Natural killer cell (primary cell): ENCODE data around the gene CLSTN2. TPM values are rescaled to one million over a fixed set of nuclear protein-coding genes. Genes with fewer than 3 reads are reported as not detected.

Experiments
- ATAC-seq, 3 donors: fragments of 150-1000 bp in 2 of 3; fragments of 200-7000 bp in 1 of 3; cut with Tn5 transposase; 1 replicate in 1 of 3; 2 replicates in 2 of 3; pipeline ENCODE4 v1.10.0; 2021; ENCODE audit warnings: mild to moderate bottlenecking in 2 of 3, moderate library complexity in 2 of 3
- DNase-seq, 2 donors: peaks; one replicate each; pipeline versions ENCODE4 v3.0.0 to v3.0.0-alpha.2; 2013 to 2021; ENCODE audit warnings: mixed read lengths in 1 of 2
- H3K27ac ChIP-seq: one replicate; pipeline ENCODE4 v1.5.1; 2013; ENCODE audit warnings: mild to moderate bottlenecking, low read length
- H3K27me3 ChIP-seq: one replicate; pipeline ENCODE4 v1.6.1; 2013; ENCODE audit warnings: low read length; ENCODE audit not compliant: control insufficient read depth, insufficient read depth
- H3K36me3 ChIP-seq: one replicate; pipeline ENCODE4 v1.6.1; 2013; ENCODE audit warnings: low read length; ENCODE audit not compliant: control insufficient read depth, insufficient read depth
- H3K4me1 ChIP-seq: one replicate; pipeline ENCODE4 v1.6.1; 2013; ENCODE audit warnings: low read length; ENCODE audit not compliant: control insufficient read depth, insufficient read depth
- H3K4me3 ChIP-seq: one replicate; pipeline ENCODE4 v1.5.1; 2013; ENCODE audit warnings: low read length
- H3K9me3 ChIP-seq: one replicate; pipeline ENCODE4 v1.6.1; 2013; ENCODE audit warnings: low read length; ENCODE audit not compliant: control insufficient read depth, insufficient read depth
- H3K27ac Mint-ChIP-seq, 2 donors: one replicate each; pipeline ENCODE4 v1.8.0; 2022; ENCODE audit warnings: mild to moderate bottlenecking in 2 of 2, mixed read lengths in 2 of 2, moderate library complexity in 1 of 2
- H3K27me3 Mint-ChIP-seq, 2 donors: one replicate each; pipeline ENCODE4 v1.8.0; 2022; ENCODE audit warnings: low read depth in 2 of 2, mixed read lengths in 2 of 2
- H3K36me3 Mint-ChIP-seq: one replicate; pipeline ENCODE4 v1.8.0; 2022; ENCODE audit warnings: mixed read lengths
- H3K4me1 Mint-ChIP-seq, 2 donors: one replicate each; pipeline ENCODE4 v1.8.0; 2022; ENCODE audit warnings: mixed read lengths in 2 of 2
- H3K4me3 Mint-ChIP-seq: one replicate; pipeline ENCODE4 v1.8.0; 2022; ENCODE audit warnings: mild to moderate bottlenecking, moderate library complexity, mixed read lengths
- H3K9me3 Mint-ChIP-seq, 2 donors: one replicate each; pipeline ENCODE4 v1.8.0; 2022; ENCODE audit warnings: mixed read lengths in 2 of 2
- CTCF ChIP-seq: fragments of 200-600 bp; IDR thresholded peaks from one replicate; pipeline ENCODE4 v1.8.0; 2022; ENCODE audit warnings: antibody characterized with exemption
- WGBS: methylation state at CpG from one replicate; pipeline ENCODE4 v1.1.7; 2013; ENCODE audit warnings: missing lambda C conversion rate; ENCODE audit not compliant: insufficient coverage; 5-methylcytosine and 5-hydroxymethylcytosine counted together
- intact Hi-C: fragments of 100-400 bp; cut with micrococcal nuclease; formaldehyde crosslinking; loops from one replicate; pipeline ENCODE4 v1.14.2; 2022
- total RNA-seq, 4 donors: library from RNA; stranded (reverse); fragments of 120-200 nt in 1 of 4; gene quantifications; one replicate each; pipeline versions ENCODE4 v1.2.3 to v1.2.4, GENCODE V29; 2013 to 2022

The CLSTN2 gene
- total RNA-seq, 3 donors from 2014 or later (not counting 1 experiment from before 2014, with no cell fraction given), result 0.05 TPM; not detected in 2

- DNase-seq, result no peak
- ATAC-seq, result no peak
- H3K27me3 ChIP-seq, result no peaks in the 10 kb centered on the region
- WGBS, result 55% methylated on average over 3 of the region's 3 CpGs
- Mint-ChIP-seq H3K27ac (no peak overlapping the region), H3K4me1 (no peaks in the 10 kb centered on the region), H3K4me3 (no peak overlapping the region), H3K27me3 (peaks cover 9 to 22% of the 10 kb centered on the region in 2 donors), H3K9me3 (no peaks in the 10 kb centered on the region), H3K36me3 (no peaks in the 10 kb centered on the region)
- no peak overlapping the region for H3K27ac ChIP-seq
- no peaks in the 10 kb centered on the region for H3K36me3 ChIP-seq
- H3K4me3 ChIP-seq, result no peak overlapping the region
- intact Hi-C loops, result no loop called here
- no peaks in the 10 kb centered on the region for H3K9me3 ChIP-seq
- H3K4me1 ChIP-seq, result no peaks in the 10 kb centered on the region
- TF ChIP-seq CTCF, result no peak
These were observed 350.4 kb downstream of the CLSTN2 start for GRCh38 chr3:140285380-140285779.

- intact Hi-C loops, result no loop called here
- no peak for DNase-seq
- no peaks in the 10 kb centered on the region for H3K36me3 ChIP-seq
- Mint-ChIP-seq H3K27me3 (peaks cover 17 to 19% of the 10 kb centered on the region in 2 donors), H3K27ac (no peak overlapping the region), H3K4me3 (no peak overlapping the region), H3K9me3 (peaks cover 0 to 4% of the 10 kb centered on the region in 2 donors), H3K36me3 (no peaks in the 10 kb centered on the region), H3K4me1 (no peaks in the 10 kb centered on the region)
- ATAC-seq, result no peak
- WGBS, result 71% methylated on average over 1 of the region's 1 CpG
- H3K4me3 ChIP-seq, result no peak overlapping the region
- no peak for TF ChIP-seq CTCF
- H3K27me3 ChIP-seq, result no peaks in the 10 kb centered on the region
- no peak overlapping the region for H3K27ac ChIP-seq
- no peaks in the 10 kb centered on the region for H3K9me3 ChIP-seq
- no peaks in the 10 kb centered on the region for H3K4me1 ChIP-seq
These were observed 353.6 kb downstream of the CLSTN2 start for GRCh38 chr3:140288595-140288994.

GRCh38 chr3:140290105-140290504, 355.1 kb downstream of the CLSTN2 start:
- no peak overlapping the region for H3K4me3 Mint-ChIP-seq
- 63% methylated on average over 2 of the region's 2 CpGs for WGBS
- TF ChIP-seq CTCF, result no peak
- no peak for DNase-seq
- no peak overlapping the region for H3K27ac Mint-ChIP-seq
- H3K4me3 ChIP-seq, result no peak overlapping the region
- no peak overlapping the region for H3K27ac ChIP-seq
- no peak for ATAC-seq
- peaks cover 17 to 19% of the 10 kb centered on the region in 2 donors for H3K27me3 Mint-ChIP-seq
- no peaks in the 10 kb centered on the region for H3K36me3 Mint-ChIP-seq
- H3K9me3 Mint-ChIP-seq, result peaks cover 0 to 4% of the 10 kb centered on the region in 2 donors
- H3K36me3 ChIP-seq, result no peaks in the 10 kb centered on the region
- no peaks in the 10 kb centered on the region for H3K9me3 ChIP-seq
- H3K4me1 ChIP-seq, result no peaks in the 10 kb centered on the region
- no peaks in the 10 kb centered on the region for H3K4me1 Mint-ChIP-seq
- intact Hi-C loops, result loop anchor here (10.0 kb wide), 1 partner anchor 205 kb away; no protein-coding TSS in a partner anchor
- H3K27me3 ChIP-seq, result no peaks in the 10 kb centered on the region

- peaks cover 0 to 4% of the 10 kb centered on the region in 2 donors for H3K9me3 Mint-ChIP-seq
- H3K27ac Mint-ChIP-seq, result no peak overlapping the region
- H3K4me3 Mint-ChIP-seq, result no peak overlapping the region
- Histone ChIP-seq H3K4me1 (no peaks in the 10 kb centered on the region), H3K9me3 (no peaks in the 10 kb centered on the region), H3K27ac (no peak overlapping the region), H3K27me3 (no peaks in the 10 kb centered on the region), H3K36me3 (no peaks in the 10 kb centered on the region), H3K4me3 (no peak overlapping the region)
- intact Hi-C loops, result loop anchor here (10.0 kb wide), 1 partner anchor 203 kb away; no protein-coding TSS in a partner anchor
- no peak for TF ChIP-seq CTCF
- no peaks in the 10 kb centered on the region for H3K4me1 Mint-ChIP-seq
- 77% methylated on average over 2 of the region's 2 CpGs for WGBS
- no peaks in the 10 kb centered on the region for H3K36me3 Mint-ChIP-seq
- DNase-seq (no peak), ATAC-seq (no peak)
- peaks cover 15 to 17% of the 10 kb centered on the region in 2 donors for H3K27me3 Mint-ChIP-seq
These were observed 357.2 kb downstream of the CLSTN2 start for GRCh38 chr3:140292170-140292569.
